GM21526 (cell line): ENCODE data around the gene HK1.
"Not testable (repeated sequence)": the region's sequence is repeated elsewhere in the genome, so short reads cannot be mapped to it uniquely, and the experiment has no call there.

Source experiments
- ATAC-seq: cut with Tn5 transposase; IDR thresholded peaks from one replicate; pipeline ENCODE4 v1.9.1; 2021; ENCODE audit warnings: moderate library complexity; ENCODE audit not compliant: unreplicated experiment, low FRiP score

The HK1 gene

GRCh38 chr10:69306421-69306820, 28.1 kb downstream of the HK1 start:
- no peak for ATAC-seq

DNA sequence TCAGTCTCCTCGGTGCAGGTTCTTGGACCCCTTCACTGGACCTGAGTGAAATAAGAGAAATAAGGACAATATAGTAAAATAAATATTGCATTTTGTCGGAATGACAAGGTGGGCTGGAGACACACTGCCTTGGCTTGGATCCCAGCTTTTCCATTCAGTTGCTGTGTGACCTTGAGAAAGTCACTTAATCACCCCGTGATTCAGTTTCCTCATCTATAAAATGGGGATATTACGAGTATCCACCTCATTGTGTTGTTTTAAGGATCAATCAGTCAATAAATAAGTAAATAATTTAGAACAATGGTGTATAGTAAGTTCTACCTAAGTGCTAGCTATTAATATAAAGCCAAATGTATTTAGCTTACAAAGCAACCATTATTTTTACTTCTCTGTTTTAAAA, 29.1 kb downstream of the HK1 start:
- no peak for ATAC-seq

DNA sequence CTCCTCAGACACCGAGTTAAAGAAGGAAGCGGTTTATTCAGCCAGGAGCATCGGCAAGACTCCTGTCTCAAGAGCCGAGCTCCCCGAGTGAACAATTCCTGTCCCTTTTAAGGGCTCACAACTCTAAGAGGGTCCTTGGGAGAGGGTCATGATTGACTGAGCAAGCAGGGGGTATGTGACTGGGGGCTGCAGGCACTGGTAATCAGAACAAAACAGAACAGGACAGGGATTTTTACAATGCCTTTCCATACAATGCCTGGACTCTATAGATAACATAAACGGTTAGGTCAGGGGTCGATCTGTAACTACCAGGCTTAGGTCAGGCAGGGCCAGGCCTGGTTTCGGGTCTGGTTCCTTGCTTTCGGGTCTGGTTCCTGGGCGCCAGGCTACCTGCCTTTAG, 30.0 kb downstream of the HK1 start:
- ATAC-seq: not testable (repeated sequence)

GRCh38 chr10:69311309-69311708, 33.0 kb downstream of the HK1 start:
- no peak for ATAC-seq

- ATAC-seq: no peak
Measured at GRCh38 chr10:69312528-69312927, 34.2 kb downstream of the HK1 start.

- no peak for ATAC-seq
Measured at GRCh38 chr10:69315100-69315542, 36.8 kb downstream of the HK1 start.

DNA sequence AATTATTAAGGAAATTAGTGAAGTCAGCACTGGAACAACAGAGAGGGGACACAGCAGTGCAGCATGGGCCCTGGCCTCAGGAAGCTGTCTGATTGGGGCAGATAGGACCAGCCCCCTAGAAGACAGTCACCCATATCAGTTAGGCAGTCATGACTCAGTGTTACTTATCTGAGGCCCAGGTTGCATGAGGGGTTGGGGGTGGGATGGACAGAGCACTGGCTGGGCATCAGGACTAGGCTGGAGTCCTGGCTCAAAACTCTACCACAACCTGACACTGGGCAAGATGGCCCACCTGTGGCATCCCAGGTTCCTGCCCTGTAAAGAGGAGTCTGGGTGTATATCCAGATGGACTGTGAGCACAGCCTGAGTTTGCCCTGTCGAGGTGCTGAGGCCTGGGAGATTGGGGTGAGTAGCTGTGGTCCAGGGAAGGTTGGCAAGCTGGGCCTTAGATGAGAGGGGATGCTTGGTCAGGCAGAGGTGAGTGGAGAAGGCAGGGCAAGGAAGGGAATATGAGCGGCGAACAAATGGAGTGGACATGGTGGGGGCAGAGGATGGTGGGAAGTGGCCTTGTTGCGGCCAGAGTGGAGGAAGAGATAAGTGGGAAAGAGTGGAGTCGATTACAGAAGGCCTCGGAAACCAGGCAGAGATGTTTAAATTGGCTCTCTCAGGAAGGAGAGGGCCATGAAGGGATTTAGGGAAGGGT, 37.5 kb downstream of the HK1 start:
- no peak for ATAC-seq

DNA sequence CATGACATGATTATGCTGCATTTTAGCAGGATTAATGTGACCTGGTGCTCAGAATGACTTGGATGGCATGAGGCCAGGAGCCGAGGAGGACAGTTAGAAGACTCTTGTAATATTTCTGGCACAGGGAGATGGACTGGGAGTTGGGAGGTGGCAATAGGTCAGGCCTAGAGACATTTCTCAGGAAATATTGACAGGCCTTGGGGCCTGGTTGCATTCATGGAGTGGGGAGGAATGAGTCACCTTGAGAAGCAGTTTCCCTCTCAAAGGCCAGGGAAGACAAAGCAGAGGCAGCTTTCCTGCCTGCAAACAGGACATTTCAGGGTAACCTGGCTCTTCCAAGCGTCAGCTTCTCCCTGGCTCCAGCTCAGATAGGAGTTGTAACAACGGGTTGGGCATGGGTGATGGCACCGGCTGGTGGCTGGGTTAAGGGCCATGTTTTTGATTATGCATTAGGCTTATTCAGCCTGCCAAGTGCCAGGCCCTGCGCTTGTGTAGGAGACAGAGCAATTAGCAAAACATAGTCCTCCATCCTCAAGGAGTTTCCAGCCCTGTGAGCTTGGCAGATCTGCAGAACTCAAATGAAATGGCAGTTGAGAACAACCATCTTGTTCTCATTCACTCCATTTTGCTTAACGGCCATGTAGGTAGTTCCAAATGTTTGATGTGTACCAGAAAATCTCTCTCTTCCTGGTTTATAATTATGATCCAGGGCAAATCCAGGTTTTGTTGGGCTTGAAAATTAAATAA, 38.2 kb downstream of the HK1 start:
- ATAC-seq: no peak

DNA sequence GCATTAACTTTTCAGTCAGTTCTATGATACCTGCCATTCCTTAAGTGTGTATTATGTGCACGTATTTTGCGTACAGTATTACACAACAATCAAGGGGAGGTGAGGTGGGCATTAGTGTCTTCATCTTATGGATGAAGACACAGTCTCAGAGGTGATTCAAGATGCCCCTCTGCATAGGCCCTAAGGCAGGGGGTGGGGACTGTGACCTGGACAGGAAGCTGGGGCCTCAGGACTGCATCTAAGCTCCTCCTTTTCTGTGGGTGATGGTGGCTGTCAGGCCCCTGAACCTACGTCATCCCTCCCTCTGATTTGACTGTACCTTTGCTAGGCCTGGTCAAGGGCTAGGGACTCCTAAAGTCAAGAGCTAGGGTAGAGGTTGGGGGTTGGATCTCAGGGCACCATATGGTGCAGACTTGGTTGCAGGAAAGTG, 38.9 kb downstream of the HK1 start:
- peak; percentile 50 for ATAC-seq

- peak; percentile 23 for ATAC-seq
Measured at GRCh38 chr10:69317626-69318105, 39.4 kb downstream of the HK1 start.

DNA sequence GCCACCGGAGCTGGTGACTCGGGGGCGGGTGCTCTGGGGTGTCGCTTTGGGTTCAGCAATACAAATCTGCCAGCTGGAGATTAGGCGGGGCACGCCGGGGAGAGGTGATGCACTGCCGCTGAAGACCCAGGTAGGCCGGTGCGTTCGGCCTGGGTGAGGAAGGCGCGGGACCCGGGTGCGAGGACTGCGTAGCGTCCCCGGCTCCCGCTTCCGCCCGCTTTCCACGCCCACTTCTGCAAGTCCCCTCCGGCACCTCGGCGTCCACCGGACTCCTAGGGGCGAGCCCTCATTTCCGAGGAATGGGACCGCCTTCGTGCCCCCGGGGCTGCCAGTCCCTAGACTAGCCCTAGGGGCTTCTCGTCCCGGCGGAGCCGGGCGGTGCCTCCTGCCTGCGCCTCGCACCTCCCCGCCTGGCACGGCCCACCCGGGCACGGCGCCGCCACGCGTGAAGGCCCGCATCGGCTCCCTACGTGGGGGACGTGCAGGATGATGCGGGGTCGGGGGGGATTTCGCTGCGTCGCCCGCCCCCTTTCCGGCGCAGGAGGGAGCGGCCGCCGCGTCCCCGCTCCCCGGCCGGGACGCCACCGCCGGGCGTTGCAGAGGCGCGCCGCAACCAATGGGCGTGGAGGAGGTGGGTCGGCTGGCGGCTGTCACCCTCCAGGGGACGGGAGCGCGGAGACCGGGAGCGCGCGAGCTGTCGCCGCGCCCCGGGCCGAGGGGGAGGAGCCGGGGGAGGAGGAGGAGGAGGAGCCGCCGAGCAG, 40.0 kb downstream of the HK1 start:
- ATAC-seq: peak; percentile 73

- peak; percentile 21 for ATAC-seq
Measured at GRCh38 chr10:69318867-69319727, 40.8 kb downstream of the HK1 start.

DNA sequence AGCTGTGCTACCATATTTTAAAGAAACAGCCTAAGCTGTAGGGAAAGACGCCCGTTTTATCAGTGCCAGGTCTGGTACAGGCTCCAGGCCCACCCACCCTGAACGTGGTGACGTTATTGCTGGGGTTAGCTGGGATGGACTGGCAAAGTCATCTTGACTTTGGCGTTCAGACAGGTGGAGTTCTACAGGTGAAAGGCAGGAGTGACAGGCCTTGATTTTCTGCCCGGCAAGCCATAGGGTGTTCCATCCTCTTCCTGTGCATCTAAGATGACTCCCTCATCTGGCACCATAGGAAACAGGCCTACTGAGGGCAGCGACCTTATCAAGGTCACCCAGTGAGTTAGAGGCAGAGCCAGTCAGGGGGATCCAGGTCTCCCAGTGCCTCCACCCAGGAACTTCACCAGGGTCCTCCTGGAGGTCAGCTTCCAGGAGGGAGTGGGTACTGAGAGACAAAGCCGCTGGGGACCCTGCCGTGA, 41.6 kb downstream of the HK1 start:
- no peak for ATAC-seq

DNA sequence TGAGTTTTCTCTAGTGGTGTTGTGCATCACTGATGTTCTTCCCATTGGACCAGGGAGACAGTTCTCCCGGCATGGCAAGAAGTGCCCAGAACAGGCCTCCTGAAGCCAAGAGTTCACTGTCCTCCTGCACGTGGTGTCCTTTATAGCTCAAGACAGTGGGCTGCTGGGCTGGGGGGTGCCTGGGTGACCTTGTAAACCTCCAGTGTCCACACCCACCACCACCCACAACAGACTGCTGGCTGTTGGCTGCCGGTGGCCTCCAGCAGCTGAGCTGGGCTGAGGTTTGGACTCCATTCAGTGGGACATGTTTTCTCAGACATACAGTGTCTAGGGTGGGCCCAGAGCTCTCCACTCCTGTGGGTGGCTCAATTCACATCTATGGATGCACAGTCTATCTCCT, 42.2 kb downstream of the HK1 start:
- ATAC-seq: no peak

DNA sequence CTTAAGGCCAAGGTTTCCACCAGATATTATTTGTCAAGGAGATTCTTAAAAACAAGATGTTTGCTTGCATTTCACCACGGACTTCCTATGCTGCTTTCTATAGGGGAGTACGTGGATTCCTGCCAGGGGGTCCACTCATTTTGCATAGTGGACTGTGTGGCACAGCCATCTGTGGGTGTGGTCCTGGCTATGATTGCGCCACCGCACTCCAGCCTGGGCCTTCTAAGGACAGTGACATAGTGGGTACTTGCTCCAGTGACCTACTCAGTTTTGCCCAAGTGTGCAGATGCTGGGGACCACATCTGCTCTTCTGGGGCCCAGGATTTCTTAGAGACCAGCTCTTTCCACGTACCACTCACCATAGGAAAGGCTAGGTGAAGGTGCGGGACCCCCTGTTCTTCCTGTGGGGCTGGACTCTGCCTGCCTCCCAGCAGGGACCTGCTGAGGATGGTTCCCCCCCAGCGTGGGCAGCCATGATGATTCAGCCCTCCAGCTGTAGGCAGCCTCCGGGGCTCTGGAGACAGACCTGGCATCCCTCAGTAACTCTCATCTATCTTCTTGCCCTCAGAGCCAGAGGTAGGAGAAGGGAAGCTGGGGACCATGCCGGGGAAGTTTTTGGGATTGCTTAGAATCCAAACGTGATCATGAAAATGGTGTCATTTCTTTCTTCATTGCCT, 42.9 kb downstream of the HK1 start:
- ATAC-seq: no peak

- no peak for ATAC-seq
Measured at GRCh38 chr10:69321865-69322264, 43.6 kb downstream of the HK1 start.

DNA sequence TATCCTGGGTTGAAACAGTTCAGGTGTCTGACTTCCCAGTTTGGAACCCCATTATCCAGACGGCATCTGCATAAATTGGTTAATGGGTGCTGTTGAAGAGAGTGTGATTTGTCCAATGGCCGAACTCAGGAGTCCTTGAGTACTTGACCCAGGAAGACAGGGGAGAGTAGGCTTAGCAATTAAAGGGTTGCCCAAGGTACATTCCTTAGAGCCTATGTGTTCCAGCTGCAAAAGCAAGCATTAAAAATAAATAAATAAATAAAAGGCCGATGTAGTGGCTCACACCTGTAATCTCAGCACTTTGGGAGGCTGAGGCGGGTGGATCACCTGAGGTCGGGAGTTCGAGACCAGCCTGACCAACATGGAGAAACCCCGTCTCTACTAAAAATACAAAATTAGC, 44.0 kb downstream of the HK1 start:
- ATAC-seq: not testable (repeated sequence)

- no peak for ATAC-seq
Measured at GRCh38 chr10:69323622-69324021, 45.3 kb downstream of the HK1 start.

DNA sequence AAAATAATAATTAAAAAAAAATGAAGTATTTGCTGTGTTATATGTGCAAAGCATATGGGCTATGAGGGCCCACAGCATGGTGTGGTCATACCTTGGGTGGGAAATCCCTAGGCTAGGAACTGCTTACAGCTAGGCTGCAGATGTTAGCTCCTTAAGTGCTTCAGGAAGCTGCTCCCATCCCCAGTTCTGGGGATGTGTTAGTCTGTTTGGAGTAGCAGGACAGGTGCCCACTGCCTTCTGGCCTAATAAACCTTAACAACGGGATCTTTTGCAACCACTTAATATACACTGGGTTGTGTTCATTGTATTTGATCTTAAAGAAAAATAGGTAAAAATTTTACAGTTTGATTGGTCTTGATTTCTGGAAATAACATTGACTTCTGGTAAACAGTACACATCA, 46.3 kb downstream of the HK1 start:
- ATAC-seq: no peak
